Left ventricle myocardium inferior (tissue), 1 donor: ENCODE data around the gene PMVK. TPM values are rescaled to one million over a fixed set of nuclear protein-coding genes. Genes with fewer than 3 reads are reported as not detected.

Experiments
- DNase-seq: peaks from one replicate; pipeline ENCODE4 v3.0.0-alpha.2; 2020
- H3K27ac ChIP-seq: fragments of 200-600 bp; replicated peaks from 2 replicates; pipeline ENCODE4 v1.8.0; 2021
- H3K27me3 ChIP-seq: fragments of 200-600 bp; 2 replicates; pipeline ENCODE4 v1.8.0; 2021; ENCODE audit warnings: low read depth
- H3K36me3 ChIP-seq: fragments of 200-600 bp; 2 replicates; pipeline ENCODE4 v1.8.0; 2021
- H3K4me1 ChIP-seq: fragments of 200-600 bp; 2 replicates; pipeline ENCODE4 v1.8.0; 2021
- H3K4me3 ChIP-seq: fragments of 200-600 bp; 2 replicates; pipeline ENCODE4 v1.8.0; 2021; ENCODE audit warnings: mild to moderate bottlenecking, moderate library complexity
- H3K9me3 ChIP-seq: fragments of 200-600 bp; replicated peaks from 2 replicates; pipeline ENCODE4 v1.8.0; 2021
- intact Hi-C: fragments of 100-400 bp; cut with micrococcal nuclease; formaldehyde crosslinking; loops from one replicate; pipeline ENCODE4 v1.11.0; 2022
- total RNA-seq: library from RNA; stranded (reverse); fragmentation: NEBNext Ultra II Directional; extraction: Animal tissue kit (Norgen Biotek cat#: 25700); gene quantifications from one replicate; pipeline ENCODE4 v1.2.1, GENCODE V29; 2021
- TF ChIP-seq, protein P1 (sequence below): fragments of 200-600 bp; IDR thresholded peaks from 2 replicates; pipeline ENCODE4 v1.8.0; 2021; ENCODE audit warnings: antibody characterized with exemption, mild to moderate bottlenecking, borderline replicate concordance
- donor health status: DM: no; HTN: yes; CAD: no; lungs with severe emphysema.

PMVK gene
- total RNA-seq, 1 donor from 2014 or later: 46.5 TPM

DNA sequence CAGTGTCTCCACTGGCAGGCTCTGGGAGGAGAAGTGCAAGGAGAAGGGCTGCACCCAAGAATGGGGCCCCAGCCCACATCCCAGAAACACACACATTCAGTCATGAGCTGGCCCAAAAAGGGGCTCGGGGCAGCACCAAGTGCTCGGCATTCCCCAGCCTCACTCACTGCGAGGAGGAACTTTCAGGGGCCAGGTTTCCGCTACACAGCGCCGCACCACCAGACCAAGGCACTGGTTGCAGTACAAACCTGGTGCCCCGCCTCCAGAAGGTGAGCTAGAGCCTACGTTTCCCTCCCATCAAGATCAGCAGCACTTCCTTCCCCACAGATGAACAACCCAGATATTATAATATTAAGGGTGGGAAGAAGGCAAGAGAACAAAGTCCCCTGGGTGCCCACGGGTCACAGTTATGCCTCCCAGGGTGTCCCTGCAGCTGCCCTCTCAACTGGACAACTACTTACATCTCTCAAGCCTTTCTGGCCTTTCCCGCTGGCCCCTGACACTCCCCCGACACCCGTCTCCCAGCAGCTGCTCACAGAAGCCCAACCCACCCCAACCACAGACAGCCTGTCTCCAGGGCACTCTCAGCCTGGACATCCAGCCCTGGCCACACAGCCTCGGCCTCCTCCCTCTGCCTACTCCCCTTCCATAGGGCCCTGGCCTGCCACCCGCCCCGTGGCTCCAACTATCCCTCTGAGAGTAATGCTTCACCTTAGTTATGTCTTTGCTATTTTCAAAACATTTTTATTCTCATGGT is 15.6 kb upstream of the PMVK start:
- peaks cover 20% of the 10 kb centered on the region for H3K36me3 ChIP-seq
- no peak overlapping the region for H3K27ac ChIP-seq
- no peaks in the 10 kb centered on the region for H3K9me3 ChIP-seq
- DNase-seq: no peak
- TF ChIP-seq, protein P1, sequence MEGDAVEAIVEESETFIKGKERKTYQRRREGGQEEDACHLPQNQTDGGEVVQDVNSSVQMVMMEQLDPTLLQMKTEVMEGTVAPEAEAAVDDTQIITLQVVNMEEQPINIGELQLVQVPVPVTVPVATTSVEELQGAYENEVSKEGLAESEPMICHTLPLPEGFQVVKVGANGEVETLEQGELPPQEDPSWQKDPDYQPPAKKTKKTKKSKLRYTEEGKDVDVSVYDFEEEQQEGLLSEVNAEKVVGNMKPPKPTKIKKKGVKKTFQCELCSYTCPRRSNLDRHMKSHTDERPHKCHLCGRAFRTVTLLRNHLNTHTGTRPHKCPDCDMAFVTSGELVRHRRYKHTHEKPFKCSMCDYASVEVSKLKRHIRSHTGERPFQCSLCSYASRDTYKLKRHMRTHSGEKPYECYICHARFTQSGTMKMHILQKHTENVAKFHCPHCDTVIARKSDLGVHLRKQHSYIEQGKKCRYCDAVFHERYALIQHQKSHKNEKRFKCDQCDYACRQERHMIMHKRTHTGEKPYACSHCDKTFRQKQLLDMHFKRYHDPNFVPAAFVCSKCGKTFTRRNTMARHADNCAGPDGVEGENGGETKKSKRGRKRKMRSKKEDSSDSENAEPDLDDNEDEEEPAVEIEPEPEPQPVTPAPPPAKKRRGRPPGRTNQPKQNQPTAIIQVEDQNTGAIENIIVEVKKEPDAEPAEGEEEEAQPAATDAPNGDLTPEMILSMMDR: no peak
- H3K27me3 ChIP-seq: no peaks in the 10 kb centered on the region
- no peak overlapping the region for H3K4me3 ChIP-seq
- H3K4me1 ChIP-seq: peaks cover 52% of the 10 kb centered on the region
- intact Hi-C loops: no loop called here

DNA sequence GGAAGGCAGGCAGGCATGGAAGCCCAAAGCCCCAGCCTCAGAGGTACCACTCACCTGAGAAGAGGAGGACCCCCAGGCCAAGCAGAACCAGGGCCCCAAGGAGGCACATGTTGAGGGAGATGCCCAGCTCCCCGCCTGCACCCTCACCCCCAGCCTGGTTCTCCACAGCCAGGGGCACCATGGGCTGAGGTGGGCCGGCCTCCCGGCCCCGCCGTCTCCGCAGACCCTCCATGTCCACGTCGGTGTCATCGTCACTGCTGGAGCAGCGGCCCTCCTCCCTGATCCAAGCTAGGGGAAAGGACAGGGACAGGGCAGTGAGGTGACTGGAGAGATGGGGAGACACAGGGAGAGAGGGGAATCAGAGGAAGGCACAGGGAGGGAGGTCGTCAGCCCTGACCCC is 11.6 kb upstream of the PMVK start:
- no peaks in the 10 kb centered on the region for H3K9me3 ChIP-seq
- no peak overlapping the region for H3K27ac ChIP-seq
- intact Hi-C loops: no loop called here
- no peaks in the 10 kb centered on the region for H3K27me3 ChIP-seq
- H3K4me1 ChIP-seq: peaks cover 40% of the 10 kb centered on the region
- H3K4me3 ChIP-seq: no peak overlapping the region
- no peak for DNase-seq
- peaks cover 44% of the 10 kb centered on the region for H3K36me3 ChIP-seq
- TF ChIP-seq, protein P1: no peak

GRCh38 chr1:154945962-154946850 is 9.7 kb upstream of the PMVK start:
- intact Hi-C loops: no loop called here
- Histone ChIP-seq H3K27ac (peak overlapping the region; percentile 33), H3K9me3 (no peaks in the 10 kb centered on the region), H3K4me1 (peaks cover 45% of the 10 kb centered on the region), H3K36me3 (peaks cover 40% of the 10 kb centered on the region), H3K27me3 (no peaks in the 10 kb centered on the region), H3K4me3 (no peak overlapping the region)
- TF ChIP-seq, protein P1: no peak
- DNase-seq: no peak

DNA sequence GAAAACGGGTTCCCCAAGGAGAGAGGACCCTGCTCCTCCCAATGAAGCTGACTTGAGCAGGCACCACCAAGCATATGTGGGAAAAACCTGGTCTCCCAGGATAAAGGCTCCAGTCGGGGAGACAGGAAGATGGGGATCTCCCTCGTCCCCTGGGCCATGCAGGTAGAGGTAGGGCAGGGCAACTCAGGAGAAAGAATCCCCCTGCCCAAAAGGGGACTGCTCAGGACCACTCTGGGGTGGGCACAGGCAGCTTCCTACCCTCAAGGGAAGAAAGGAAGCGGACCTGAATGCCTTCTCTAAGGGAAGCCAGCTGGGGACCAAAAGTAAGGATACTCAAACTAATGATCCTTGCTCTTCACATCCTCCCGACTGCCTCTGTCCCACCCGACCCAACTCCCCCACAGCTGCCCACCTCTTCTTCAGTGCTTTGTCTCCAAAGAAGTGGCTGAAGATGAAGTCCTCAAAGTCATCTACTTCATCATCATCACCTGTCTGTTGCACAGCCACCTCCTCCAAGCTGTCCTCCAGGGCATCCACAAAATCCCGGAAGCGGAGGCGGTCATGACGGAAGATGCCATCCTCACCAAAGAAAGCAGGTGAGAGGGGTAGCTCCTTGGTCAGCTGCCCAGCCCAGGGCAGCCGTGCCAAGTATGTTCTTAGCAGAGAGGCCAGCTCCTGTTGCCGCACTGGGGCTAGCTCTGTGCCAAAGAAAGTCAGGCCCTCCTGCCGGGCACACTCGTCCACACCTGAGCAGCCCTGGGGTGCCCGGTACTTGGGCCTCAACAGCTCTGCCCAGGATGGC is 8.8 kb upstream of the PMVK start:
- H3K4me3 ChIP-seq: no peak overlapping the region
- peak overlapping the region; percentile 59 for H3K27ac ChIP-seq
- peaks cover 52% of the 10 kb centered on the region for H3K4me1 ChIP-seq
- intact Hi-C loops: no loop called here
- peaks cover 34% of the 10 kb centered on the region for H3K36me3 ChIP-seq
- no peaks in the 10 kb centered on the region for H3K27me3 ChIP-seq
- no peaks in the 10 kb centered on the region for H3K9me3 ChIP-seq
- TF ChIP-seq, protein P1: no peak
- DNase-seq: no peak

- no peak for DNase-seq
- intact Hi-C loops: no loop called here
These were observed 8.1 kb upstream of the PMVK start for GRCh38 chr1:154944401-154945159.

More at GRCh38 chr1:154944401-154945159, 8.1 kb upstream of the PMVK start:
- TF ChIP-seq, protein P1: no peak
- H3K9me3 ChIP-seq: no peaks in the 10 kb centered on the region
- H3K4me3 ChIP-seq: no peak overlapping the region
- peaks cover 34% of the 10 kb centered on the region for H3K36me3 ChIP-seq
- no peaks in the 10 kb centered on the region for H3K27me3 ChIP-seq
- peak overlapping the region; percentile 59 for H3K27ac ChIP-seq
- H3K4me1 ChIP-seq: peaks cover 60% of the 10 kb centered on the region
